IMR-90 (cell line): ENCODE results near the gene CEBPB. TPM values are rescaled to one million over a fixed set of nuclear protein-coding genes. Genes with fewer than 3 reads are reported as not detected.

Source experiments
- ATAC-seq: fragments of 200-7000 bp; cut with Tn5 transposase; 2 replicates; pipeline ENCODE4 v1.9.1; 2020; ENCODE audit warnings: low read depth, mild to moderate bottlenecking, moderate library complexity
- BruUV-seq: library from RNA; stranded (reverse); fragments of 400-500 nt; replicated peaks from 2 replicates; lab custom pipeline; 2021; lab: Mats Ljungman, UMichigan
- CTCF ChIA-PET: fragments of 300-600 bp; formaldehyde crosslinking; extraction: SDS; loops from one replicate; lab custom pipeline; 2021; ENCODE audit warnings: antibody characterized with exemption; lab: Yijun Ruan, JAX
- POLR2A ChIA-PET: fragments of 300-600 bp; sonication (Branson Sonifier 250); formaldehyde crosslinking; loops from one replicate; lab custom pipeline; 2022; ENCODE audit warnings: antibody characterized with exemption; ENCODE audit not compliant: unreplicated experiment; lab: Charles Lee
- DNase-seq: peaks from one replicate; pipeline ENCODE4 v3.0.0; 2013
- H2AFZ ChIP-seq: replicated peaks from 2 replicates; pipeline ENCODE3; 2013; ENCODE audit warnings: low read length, mild to moderate bottlenecking; ENCODE audit not compliant: poor library complexity
- H2AK5ac ChIP-seq: 2 replicates; pipeline ENCODE4 v1.6.1; 2013; ENCODE audit warnings: low read depth, low read length, inconsistent platforms
- H2AK9ac ChIP-seq: replicated peaks from 2 replicates; pipeline ENCODE3; 2013; ENCODE audit warnings: mild to moderate bottlenecking, low read depth, low read length, moderate library complexity; ENCODE audit not compliant: poor library complexity
- H2BK120ac ChIP-seq: 2 replicates; pipeline ENCODE4 v1.6.1; 2013; ENCODE audit warnings: low read depth, low read length, inconsistent platforms
- H2BK15ac ChIP-seq: 3 replicates; pipeline ENCODE4 v1.6.1; 2013; ENCODE audit warnings: low read depth, low read length, inconsistent platforms
- H2BK20ac ChIP-seq: 2 replicates; pipeline ENCODE4 v1.6.1; 2013; ENCODE audit warnings: low read depth, mild to moderate bottlenecking, inconsistent platforms, low read length, moderate library complexity
- H2BK5ac ChIP-seq: 2 replicates; pipeline ENCODE4 v1.6.1; 2013; ENCODE audit warnings: mild to moderate bottlenecking, low read depth, low read length, inconsistent platforms; ENCODE audit not compliant: poor library complexity, severe bottlenecking
- H3K14ac ChIP-seq: replicated peaks from 2 replicates; pipeline ENCODE4 v1.6.1; 2013; ENCODE audit warnings: low read depth, low read length, inconsistent platforms
- H3K18ac ChIP-seq: 2 replicates; pipeline ENCODE4 v1.6.1; 2013; ENCODE audit warnings: low read depth, low read length, control low read depth
- H3K23ac ChIP-seq: 2 replicates; pipeline ENCODE4 v1.6.1; 2013; ENCODE audit warnings: low read depth, low read length, inconsistent platforms
- H3K27ac ChIP-seq: 2 replicates; pipeline ENCODE4 v1.5.1; 2013; ENCODE audit warnings: mild to moderate bottlenecking, control low read depth, low read length; ENCODE audit not compliant: insufficient read depth
- H3K27me3 ChIP-seq: 2 replicates; pipeline ENCODE4 v1.6.1; 2013; ENCODE audit warnings: low read length; ENCODE audit not compliant: control insufficient read depth, insufficient read depth
- H3K36me3 ChIP-seq: 2 replicates; pipeline ENCODE4 v1.6.1; 2013; ENCODE audit warnings: low read length, mixed read lengths; ENCODE audit not compliant: control insufficient read depth, insufficient read depth
- H3K4ac ChIP-seq: 2 replicates; pipeline ENCODE4 v1.6.1; 2013; ENCODE audit warnings: low read depth, low read length, inconsistent platforms
- H3K4me1 ChIP-seq: 2 replicates; pipeline ENCODE4 v1.6.1; 2013; ENCODE audit warnings: low read length, mixed read lengths; ENCODE audit not compliant: control insufficient read depth, insufficient read depth
- H3K4me2 ChIP-seq: 2 replicates; pipeline ENCODE4 v1.6.1; 2013; ENCODE audit warnings: low read depth, mild to moderate bottlenecking, control low read depth, low read length, moderate library complexity
- H3K4me3 ChIP-seq: 2 replicates; pipeline ENCODE4 v1.5.1; 2013; ENCODE audit warnings: low read depth, mild to moderate bottlenecking, control low read depth, low read length, moderate library complexity; ENCODE audit not compliant: insufficient read depth
- H3K56ac ChIP-seq: 2 replicates; pipeline ENCODE4 v1.6.1; 2013; ENCODE audit warnings: low read length, inconsistent platforms; ENCODE audit not compliant: insufficient read depth; ENCODE audit errors: extremely low read depth
- H3K79me1 ChIP-seq, 2 experiments: 2 replicates each; pipeline ENCODE4 v1.6.1; 2013; ENCODE audit warnings: low read length in 2 of 2, inconsistent platforms in 1 of 2, low read depth in 1 of 2
- H3K9ac ChIP-seq: 2 replicates; pipeline ENCODE4 v1.6.1; 2013; ENCODE audit warnings: low read depth, low read length, control low read depth
- H3K9me1 ChIP-seq: 2 replicates; pipeline ENCODE4 v1.6.1; 2013; ENCODE audit warnings: low read length, inconsistent platforms; ENCODE audit not compliant: insufficient read depth
- H3K9me3 ChIP-seq: 2 replicates; pipeline ENCODE4 v1.6.1; 2013; ENCODE audit warnings: low read length; ENCODE audit not compliant: control insufficient read depth, insufficient read depth
- H4K20me1 ChIP-seq: 2 replicates; pipeline ENCODE4 v1.6.1; 2013; ENCODE audit warnings: low read length, inconsistent platforms; ENCODE audit not compliant: insufficient read depth
- H4K5ac ChIP-seq: 2 replicates; pipeline ENCODE4 v1.6.1; 2013; ENCODE audit warnings: mild to moderate bottlenecking, low read depth, low read length, control low read depth
- H4K8ac ChIP-seq, 2 experiments: 2 replicates each; pipeline ENCODE4 v1.6.1; 2013; ENCODE audit warnings: low read depth in 2 of 2, low read length in 2 of 2, control low read depth in 1 of 2, inconsistent platforms in 1 of 2
- H4K91ac ChIP-seq: 2 replicates; pipeline ENCODE4 v1.6.1; 2013; ENCODE audit warnings: low read depth, low read length, inconsistent platforms; ENCODE audit not compliant: insufficient read depth
- ELK1 ChIP-seq: fragments of 150-350 bp; IDR thresholded peaks from 2 replicates; pipeline ENCODE4 v1.6.1; 2016; ENCODE audit warnings: low read depth, mild to moderate bottlenecking, low read length, moderate library complexity, borderline replicate concordance
- NFE2L2 ChIP-seq: fragments of 150-350 bp; IDR thresholded peaks from 2 replicates; pipeline ENCODE4 v1.6.1; 2016; ENCODE audit warnings: low read depth, mild to moderate bottlenecking, low read length
- POLR2A ChIP-seq: IDR thresholded peaks from 2 replicates; pipeline ENCODE4 v1.6.1; 2012; ENCODE audit warnings: mild to moderate bottlenecking, low read depth, low read length
- RFX5 ChIP-seq: IDR thresholded peaks from 2 replicates; pipeline ENCODE4 v1.8.0; 2012; ENCODE audit warnings: low read depth, mild to moderate bottlenecking, low read length, moderate library complexity
- USF2 ChIP-seq: fragments of 150-350 bp; IDR thresholded peaks from 2 replicates; pipeline ENCODE4 v1.6.1; 2017; ENCODE audit warnings: mild to moderate bottlenecking, antibody characterized with exemption, low read length, low read depth
- WGBS, 2 experiments: methylation state at CpG; one replicate each; pipeline versions ENCODE4 v1.1.5 to v1.1.7; 2013; ENCODE audit warnings: missing lambda C conversion rate in 2 of 2; ENCODE audit not compliant: insufficient read length in 1 of 2; ENCODE audit errors: extremely low coverage in 2 of 2; 5-methylcytosine and 5-hydroxymethylcytosine counted together
- dilution Hi-C: fragments of 300-500 bp; cut with HindIII; formaldehyde crosslinking; loops from one replicate; pipeline ENCODE4 v1.14.3; 2018; ENCODE audit warnings: low sequenced_read_pairs; ENCODE audit not compliant: unreplicated experiment
- in situ Hi-C: fragments of 300-500 bp; cut with MboI; formaldehyde crosslinking; loops from 3 replicates; pipeline ENCODE4 v1.14.3; 2019; ENCODE audit warnings: low sequenced_read_pairs, inconsistent platforms, mixed read lengths
- intact Hi-C: fragments of 100-400 bp; cut with micrococcal nuclease; formaldehyde crosslinking; loops from 2 replicates; pipeline ENCODE4 v1.10.0; 2022
- polyA plus RNA-seq, 3 experiments: library from polyadenylated mRNA; depleted of rRNA; stranded (reverse); fragments of >200 nt; gene quantifications; 2 replicates each; pipeline ENCODE4 v1.2.3, GENCODE V29; 2012; ENCODE audit warnings: low replicate concordance in 1 of 3
- total RNA-seq: library from RNA; depleted of rRNA; stranded (reverse); fragments of >200 nt; gene quantifications from 2 replicates; pipeline ENCODE4 v1.2.3, GENCODE V29; 2012

CEBPB gene
- total and polyA plus RNA-seq, 2 of the 4 experiments (the other 2 are of a cell fraction) = 3.4 to 17.4 TPM

GRCh38 chr20:50238081-50238800 is 47.6 kb downstream of the CEBPB start:
- H3K4me1 ChIP-seq = peaks cover 4% of the 10 kb centered on the region; the same call in 1 of the 2 replicates
- no peaks in the 10 kb centered on the region for H3K36me3 ChIP-seq
- H3K4me3 ChIP-seq = no peak overlapping the region
- no TSS peak for BruUV-seq
- no peak overlapping the region for H2BK120ac ChIP-seq
- peaks cover 3% of the 10 kb centered on the region; the same call in 1 of the 2 replicates for H3K9me1 ChIP-seq
- no peak overlapping the region for H3K23ac ChIP-seq
- CTCF ChIA-PET = no interaction called here
- no peak overlapping the region for H2BK15ac ChIP-seq
- in situ Hi-C loops (no loop called here), dilution Hi-C loops (no loop called here), intact Hi-C loops (no loop called here)
- no peak overlapping the region for H3K56ac ChIP-seq
- H2BK5ac ChIP-seq = no peak overlapping the region
- no peak overlapping the region for H3K9ac ChIP-seq
- no peak overlapping the region for H4K8ac ChIP-seq
- no peak for TF ChIP-seq NFE2L2
- no peak for TF ChIP-seq ELK1
- no peak for TF ChIP-seq RFX5
- TF ChIP-seq USF2 = no peak
- TF ChIP-seq POLR2A = no peak
- DNase-seq (no peak), ATAC-seq (no peak)
- H4K20me1 ChIP-seq = no peaks in the 10 kb centered on the region
- H2AFZ ChIP-seq = no peak overlapping the region
- H2AK9ac ChIP-seq = no peak overlapping the region
- no peak overlapping the region for H3K18ac ChIP-seq
- H3K27ac ChIP-seq = no peak overlapping the region
- no peaks in the 10 kb centered on the region for H3K9me3 ChIP-seq
- POLR2A ChIA-PET = no interaction called here
- H2AK5ac ChIP-seq = 0 out of 2 replicates have a peak overlapping the region, but pooled peaks have one; percentile 8
- 100% methylated on average over 2 of the region's 19 CpGs; no CpG with 5 or more reads in 1 of the 2 experiments for WGBS, 2 experiments
- H3K14ac ChIP-seq = no peak overlapping the region
- H4K91ac ChIP-seq = no peak overlapping the region
- 0 out of 2 replicates have a peak overlapping the region, but pooled peaks have one; percentile 4 for H3K4ac ChIP-seq
- H4K5ac ChIP-seq = no peak overlapping the region
- no peak overlapping the region for H2BK20ac ChIP-seq
- H3K4me2 ChIP-seq = no peak overlapping the region
- no peaks in the 10 kb centered on the region for H3K27me3 ChIP-seq
- no peaks in the 10 kb centered on the region for H3K79me1 ChIP-seq
